ENCODE measurements around the gene PLAAT5.

The PLAAT5 gene

DNA sequence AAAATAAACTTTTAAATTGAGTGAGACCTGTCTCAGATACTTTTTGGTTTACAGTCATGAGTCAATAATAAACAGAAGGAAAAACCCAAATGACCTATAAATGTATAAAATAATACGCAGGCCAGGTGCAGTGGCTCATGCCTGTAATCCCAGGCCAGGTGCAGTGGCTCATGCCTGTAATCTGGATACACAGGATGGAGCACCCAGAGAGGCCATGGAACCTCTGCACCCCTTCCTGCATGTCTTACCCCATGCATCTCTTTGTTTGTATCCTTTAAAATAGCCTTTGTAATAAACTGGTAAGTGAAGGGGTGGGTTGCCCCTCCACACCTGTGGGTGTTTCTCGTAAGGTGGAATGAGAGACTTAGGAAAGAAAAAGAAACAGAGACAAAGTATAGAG, 36.7 kb upstream of the PLAAT5 start:
- no peaks in the 10 kb centered on the region for H3K27me3 Mint-ChIP-seq (ENCODE audit: low read depth)
- H3K27ac Mint-ChIP-seq = no peak overlapping the region
- H3K4me1 Mint-ChIP-seq (ENCODE audit: low read depth) = peaks cover 27% of the 10 kb centered on the region
- peaks cover 3% of the 10 kb centered on the region for H3K36me3 Mint-ChIP-seq (ENCODE audit: low read depth)
- no peak overlapping the region for H3K4me3 Mint-ChIP-seq
- H3K9me3 Mint-ChIP-seq = peaks cover 14% of the 10 kb centered on the region

- Mint-ChIP-seq H3K27me3 (ENCODE audit: low read depth) (peaks cover 6% of the 10 kb centered on the region), H3K9me3 (peaks cover 14% of the 10 kb centered on the region), H3K27ac (no peak overlapping the region), H3K4me1 (ENCODE audit: low read depth) (peaks cover 5% of the 10 kb centered on the region), H3K4me3 (no peak overlapping the region), H3K36me3 (ENCODE audit: low read depth) (peaks cover 2% of the 10 kb centered on the region)
Observed at GRCh38 chr11:63523151-63523550, 32.2 kb upstream of the PLAAT5 start.

GRCh38 chr11:63521896-63522295, 30.9 kb upstream of the PLAAT5 start:
- H3K27ac Mint-ChIP-seq = no peak overlapping the region
- H3K9me3 Mint-ChIP-seq = peaks cover 14% of the 10 kb centered on the region
- H3K4me3 Mint-ChIP-seq = no peak overlapping the region
- H3K36me3 Mint-ChIP-seq (ENCODE audit: low read depth) = peaks cover 2% of the 10 kb centered on the region
- peaks cover 6% of the 10 kb centered on the region for H3K27me3 Mint-ChIP-seq (ENCODE audit: low read depth)
- H3K4me1 Mint-ChIP-seq (ENCODE audit: low read depth) = peaks cover 6% of the 10 kb centered on the region

DNA sequence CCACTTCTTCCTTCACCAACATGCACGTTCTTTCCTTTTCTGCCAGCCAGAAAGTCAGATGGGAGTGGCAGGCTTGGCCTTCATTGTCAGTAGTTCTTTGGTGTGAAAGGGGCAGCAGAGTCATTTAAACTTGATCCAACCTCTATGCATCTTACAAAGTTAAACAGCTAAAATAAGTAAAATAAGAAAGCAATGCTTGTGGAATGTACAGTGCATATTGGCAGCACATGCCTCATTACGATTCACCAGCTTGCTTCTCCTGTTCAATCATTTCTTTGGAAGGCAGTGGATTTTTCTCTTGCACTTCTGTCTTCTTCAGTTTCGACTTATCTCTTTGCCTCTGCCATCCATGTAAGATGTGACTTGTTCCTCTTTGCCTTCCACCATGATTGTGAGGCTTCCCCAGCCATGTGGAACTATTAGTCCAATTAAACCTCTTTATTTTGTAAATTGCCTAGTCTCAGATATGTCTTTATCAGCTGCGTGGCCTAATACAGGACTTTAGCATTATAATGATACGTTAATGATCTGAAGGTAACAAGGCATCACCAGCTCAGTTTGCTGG, 29.7 kb upstream of the PLAAT5 start:
- peaks cover 6% of the 10 kb centered on the region for H3K4me1 Mint-ChIP-seq (ENCODE audit: low read depth)
- H3K27me3 Mint-ChIP-seq (ENCODE audit: low read depth) = peaks cover 6% of the 10 kb centered on the region
- no peak overlapping the region for H3K4me3 Mint-ChIP-seq
- peaks cover 2% of the 10 kb centered on the region for H3K36me3 Mint-ChIP-seq (ENCODE audit: low read depth)
- H3K27ac Mint-ChIP-seq = no peak overlapping the region
- peaks cover 14% of the 10 kb centered on the region for H3K9me3 Mint-ChIP-seq

- Mint-ChIP-seq H3K27ac (no peak overlapping the region), H3K27me3 (ENCODE audit: low read depth) (peaks cover 6% of the 10 kb centered on the region), H3K4me1 (ENCODE audit: low read depth) (peaks cover 6% of the 10 kb centered on the region), H3K36me3 (ENCODE audit: low read depth) (peaks cover under 1% of the 10 kb centered on the region), H3K9me3 (peaks cover 6% of the 10 kb centered on the region), H3K4me3 (no peak overlapping the region)
Observed at GRCh38 chr11:63518548-63518947, 27.6 kb upstream of the PLAAT5 start.

- H3K4me3 Mint-ChIP-seq = no peak overlapping the region
- peaks cover 6% of the 10 kb centered on the region for H3K4me1 Mint-ChIP-seq (ENCODE audit: low read depth)
- H3K27ac Mint-ChIP-seq = no peak overlapping the region
- no peaks in the 10 kb centered on the region for H3K36me3 Mint-ChIP-seq (ENCODE audit: low read depth)
- no peaks in the 10 kb centered on the region for H3K9me3 Mint-ChIP-seq
- H3K27me3 Mint-ChIP-seq (ENCODE audit: low read depth) = peaks cover 6% of the 10 kb centered on the region
Observed at GRCh38 chr11:63517156-63517555, 26.2 kb upstream of the PLAAT5 start.

GRCh38 chr11:63516109-63516508, 25.1 kb upstream of the PLAAT5 start:
- H3K27ac Mint-ChIP-seq = no peak overlapping the region
- H3K36me3 Mint-ChIP-seq (ENCODE audit: low read depth) = no peaks in the 10 kb centered on the region
- H3K27me3 Mint-ChIP-seq (ENCODE audit: low read depth) = peaks cover 6% of the 10 kb centered on the region
- peaks cover 6% of the 10 kb centered on the region for H3K4me1 Mint-ChIP-seq (ENCODE audit: low read depth)
- H3K9me3 Mint-ChIP-seq = no peaks in the 10 kb centered on the region
- H3K4me3 Mint-ChIP-seq = no peak overlapping the region

DNA sequence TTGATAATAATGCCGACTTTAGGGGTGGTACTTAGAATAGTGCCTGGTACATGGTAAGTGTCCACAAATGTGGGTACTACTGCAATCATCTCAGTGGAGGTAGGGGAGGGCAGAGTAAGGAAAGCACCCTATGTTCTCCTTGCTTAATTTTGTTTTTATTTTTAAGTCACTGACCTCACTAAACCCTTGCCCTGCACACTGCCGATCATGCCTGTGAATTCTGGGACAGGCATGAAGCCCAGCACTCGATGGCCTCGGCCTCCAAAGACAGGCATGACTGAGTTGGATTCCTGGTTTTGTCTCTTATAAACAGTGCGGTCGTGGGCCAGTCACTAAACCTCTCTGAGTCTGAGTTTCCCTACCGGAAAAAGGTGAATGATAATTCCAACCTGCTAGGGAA, 21.8 kb upstream of the PLAAT5 start:
- H3K27me3 Mint-ChIP-seq (ENCODE audit: low read depth) = no peaks in the 10 kb centered on the region
- H3K36me3 Mint-ChIP-seq (ENCODE audit: low read depth) = no peaks in the 10 kb centered on the region
- no peak overlapping the region for H3K27ac Mint-ChIP-seq
- no peak overlapping the region for H3K4me3 Mint-ChIP-seq
- H3K4me1 Mint-ChIP-seq (ENCODE audit: low read depth) = peaks cover 1% of the 10 kb centered on the region
- no peaks in the 10 kb centered on the region for H3K9me3 Mint-ChIP-seq

DNA sequence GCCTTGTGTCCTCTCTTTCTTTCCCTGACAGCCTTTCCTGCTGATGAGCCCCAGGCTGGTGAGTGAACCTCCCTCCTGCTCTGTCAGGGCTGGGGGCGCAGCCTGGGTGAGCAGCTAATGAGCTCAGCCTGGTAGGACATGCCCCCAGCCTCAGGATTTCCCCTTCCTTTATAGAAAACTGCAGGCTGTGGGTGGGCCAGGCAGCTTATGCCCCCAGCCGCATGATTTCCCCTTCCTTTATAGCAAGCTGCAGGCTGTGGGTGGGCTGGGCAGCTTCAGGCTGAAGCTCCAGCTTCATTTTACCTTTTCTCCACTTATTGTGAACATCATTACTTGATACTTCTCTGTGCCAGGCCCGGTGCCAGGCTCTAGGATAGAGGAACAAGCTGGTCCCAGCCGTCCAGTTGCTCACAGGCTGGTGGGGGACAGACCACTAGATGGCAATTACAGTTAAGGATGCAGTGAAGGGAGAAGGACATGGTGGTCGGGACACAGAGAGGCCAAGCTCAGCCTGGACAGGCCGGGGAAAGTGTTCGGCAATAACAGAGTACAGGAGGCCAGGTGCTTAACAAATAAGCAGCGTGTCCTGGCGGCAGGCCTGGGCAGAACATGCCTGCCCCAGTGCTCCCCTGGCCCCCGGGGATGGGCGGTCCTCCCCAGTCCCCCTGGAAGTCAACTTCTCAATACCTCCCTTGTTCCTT, 20.2 kb upstream of the PLAAT5 start:
- Mint-ChIP-seq H3K27ac (no peak overlapping the region), H3K9me3 (no peaks in the 10 kb centered on the region), H3K27me3 (ENCODE audit: low read depth) (no peaks in the 10 kb centered on the region), H3K4me3 (no peak overlapping the region), H3K4me1 (ENCODE audit: low read depth) (peaks cover 1% of the 10 kb centered on the region), H3K36me3 (ENCODE audit: low read depth) (no peaks in the 10 kb centered on the region)

- Mint-ChIP-seq H3K4me1 (ENCODE audit: low read depth) (peaks cover 3% of the 10 kb centered on the region), H3K4me3 (no peak overlapping the region), H3K9me3 (no peaks in the 10 kb centered on the region), H3K27ac (no peak overlapping the region), H3K36me3 (ENCODE audit: low read depth) (no peaks in the 10 kb centered on the region), H3K27me3 (ENCODE audit: low read depth) (no peaks in the 10 kb centered on the region)
Observed at GRCh38 chr11:63510360-63511047, 19.5 kb upstream of the PLAAT5 start.

DNA sequence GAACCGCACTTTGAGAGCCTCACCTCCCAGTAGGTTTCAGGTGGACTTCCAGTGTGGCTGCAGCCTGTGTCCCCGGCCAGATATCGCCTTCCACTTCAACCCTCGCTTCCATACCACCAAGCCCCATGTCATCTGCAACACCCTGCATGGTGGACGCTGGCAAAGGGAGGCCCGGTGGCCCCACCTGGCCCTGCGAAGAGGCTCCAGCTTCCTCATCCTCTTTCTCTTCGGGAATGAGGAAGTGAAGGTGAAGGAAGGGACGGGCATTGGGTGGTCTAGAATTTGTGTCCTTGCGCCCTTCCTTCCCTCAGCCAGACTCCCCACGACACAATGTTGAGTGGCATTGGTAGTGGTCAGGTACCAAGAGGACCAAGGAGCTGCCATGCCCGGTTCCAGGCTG, 17.8 kb upstream of the PLAAT5 start:
- no peaks in the 10 kb centered on the region for H3K36me3 Mint-ChIP-seq (ENCODE audit: low read depth)
- no peaks in the 10 kb centered on the region for H3K9me3 Mint-ChIP-seq
- H3K4me1 Mint-ChIP-seq (ENCODE audit: low read depth) = peaks cover 4% of the 10 kb centered on the region
- no peak overlapping the region for H3K27ac Mint-ChIP-seq
- H3K4me3 Mint-ChIP-seq = no peak overlapping the region
- H3K27me3 Mint-ChIP-seq (ENCODE audit: low read depth) = no peaks in the 10 kb centered on the region

DNA sequence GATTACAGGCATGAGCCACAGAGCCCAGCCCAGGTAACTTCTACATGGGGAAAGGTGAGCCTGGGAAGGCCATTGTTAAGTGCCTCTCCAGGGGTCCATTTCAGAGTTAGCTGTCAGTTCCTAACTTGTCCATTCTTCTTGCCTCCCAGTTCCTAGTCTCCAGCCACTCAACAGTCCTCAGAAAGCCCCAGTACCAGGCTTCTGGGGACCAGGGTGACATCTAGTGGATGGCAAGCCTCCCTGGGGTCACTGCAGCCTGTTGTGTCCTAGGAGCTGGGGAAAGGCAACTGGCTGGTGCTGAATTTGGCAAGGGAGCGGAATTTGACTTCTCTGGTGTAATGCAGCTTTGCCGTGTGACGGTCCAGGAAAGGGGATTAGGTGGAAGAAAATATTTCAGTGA, 17.0 kb upstream of the PLAAT5 start:
- no peak overlapping the region for H3K4me3 Mint-ChIP-seq
- no peak overlapping the region for H3K27ac Mint-ChIP-seq
- no peaks in the 10 kb centered on the region for H3K27me3 Mint-ChIP-seq (ENCODE audit: low read depth)
- no peaks in the 10 kb centered on the region for H3K36me3 Mint-ChIP-seq (ENCODE audit: low read depth)
- no peaks in the 10 kb centered on the region for H3K9me3 Mint-ChIP-seq
- H3K4me1 Mint-ChIP-seq (ENCODE audit: low read depth) = peaks cover 4% of the 10 kb centered on the region

DNA sequence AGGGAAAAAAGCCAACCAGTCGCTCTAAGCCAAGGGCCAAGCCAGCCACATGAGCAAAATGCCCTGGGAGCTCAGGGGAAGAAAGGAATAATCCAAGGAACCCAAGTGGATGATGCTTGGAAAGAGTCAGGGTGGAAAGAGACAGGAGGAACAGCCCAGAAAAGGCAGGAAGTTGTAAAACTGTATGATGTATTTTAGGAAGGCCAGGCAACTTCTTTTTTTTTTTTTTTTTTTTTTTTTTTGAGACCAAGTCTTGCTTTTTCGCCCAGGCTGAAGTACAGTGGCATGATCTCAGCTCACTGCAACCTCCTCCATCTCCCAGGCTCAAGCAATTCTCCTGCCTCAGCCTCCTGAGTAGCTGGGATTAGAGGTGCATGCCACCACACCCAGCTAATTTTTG, 16.5 kb upstream of the PLAAT5 start:
- H3K27me3 Mint-ChIP-seq (ENCODE audit: low read depth) = no peaks in the 10 kb centered on the region
- H3K4me1 Mint-ChIP-seq (ENCODE audit: low read depth) = peaks cover 4% of the 10 kb centered on the region

GRCh38 chr11:63506876-63507275, 15.9 kb upstream of the PLAAT5 start:
- Mint-ChIP-seq H3K4me1 (ENCODE audit: low read depth) (peaks cover 9% of the 10 kb centered on the region), H3K27ac (no peak overlapping the region), H3K36me3 (ENCODE audit: low read depth) (peaks cover 2% of the 10 kb centered on the region), H3K27me3 (ENCODE audit: low read depth) (no peaks in the 10 kb centered on the region), H3K4me3 (no peak overlapping the region), H3K9me3 (no peaks in the 10 kb centered on the region)

More for the DNA sequence above, 16.5 kb upstream of the PLAAT5 start:
- Mint-ChIP-seq H3K4me3 (no peak overlapping the region), H3K27ac (no peak overlapping the region), H3K9me3 (no peaks in the 10 kb centered on the region), H3K36me3 (ENCODE audit: low read depth) (no peaks in the 10 kb centered on the region)

DNA sequence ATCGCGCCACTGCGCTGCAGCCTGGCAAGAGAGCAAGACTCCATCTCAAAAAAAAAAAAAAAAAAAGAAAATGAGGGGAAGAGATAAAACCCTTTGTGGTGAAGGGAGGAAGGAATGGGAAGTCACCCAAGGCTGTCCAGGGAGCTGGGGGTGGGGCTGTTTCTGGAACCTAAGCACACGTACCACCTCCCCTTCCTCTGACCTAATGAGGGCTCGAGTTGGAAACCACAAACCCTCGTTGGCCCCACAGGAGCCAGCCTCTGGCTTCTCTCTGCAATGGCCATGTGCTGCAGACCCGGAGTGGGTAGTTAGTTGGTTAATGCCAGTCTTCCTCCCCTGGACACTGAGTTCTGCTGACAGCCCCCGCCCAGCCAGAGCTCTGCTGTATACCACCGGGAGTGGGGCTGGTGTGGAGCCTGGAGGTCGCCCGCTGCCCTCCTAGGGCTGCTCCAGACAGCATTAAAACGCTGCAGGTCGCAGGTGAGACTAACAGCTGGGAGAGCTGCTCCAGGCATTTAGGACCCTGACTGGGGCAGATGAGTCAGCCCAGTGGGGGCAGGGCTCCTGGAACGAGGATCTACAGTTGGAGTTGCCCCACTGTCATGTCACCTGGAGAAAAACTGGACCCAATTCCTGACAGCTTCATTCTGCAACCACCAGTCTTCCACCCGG, 15.0 kb upstream of the PLAAT5 start, which contains the start of gene LGALS12:
Gene LGALS12, plus strand, starts transcription at position 228 of the 672 bp plus-strand sequence. Its CDS starts 375 bp downstream, at position 603.
- peaks cover 2% of the 10 kb centered on the region for H3K36me3 Mint-ChIP-seq (ENCODE audit: low read depth)
- H3K4me3 Mint-ChIP-seq = no peak within 1 kb of the TSS
- H3K27ac Mint-ChIP-seq = no peak within 1 kb of the TSS
- H3K9me3 Mint-ChIP-seq = no peaks in the 10 kb centered on the region
- peaks cover 9% of the 10 kb centered on the region for H3K4me1 Mint-ChIP-seq (ENCODE audit: low read depth)
- H3K27me3 Mint-ChIP-seq (ENCODE audit: low read depth) = no peaks in the 10 kb centered on the region

Data from T-helper 1 cell treated with Interleukin-12 subunit alpha and Interleukin-12 subunit beta and Interleukin-4 antibody, amounts not matched to agents 30 μg/mL and 1 μg/mL, for 36 hours (primary cell).